ENCODE measurements around the gene CLSTN2.

Gene CLSTN2

DNA sequence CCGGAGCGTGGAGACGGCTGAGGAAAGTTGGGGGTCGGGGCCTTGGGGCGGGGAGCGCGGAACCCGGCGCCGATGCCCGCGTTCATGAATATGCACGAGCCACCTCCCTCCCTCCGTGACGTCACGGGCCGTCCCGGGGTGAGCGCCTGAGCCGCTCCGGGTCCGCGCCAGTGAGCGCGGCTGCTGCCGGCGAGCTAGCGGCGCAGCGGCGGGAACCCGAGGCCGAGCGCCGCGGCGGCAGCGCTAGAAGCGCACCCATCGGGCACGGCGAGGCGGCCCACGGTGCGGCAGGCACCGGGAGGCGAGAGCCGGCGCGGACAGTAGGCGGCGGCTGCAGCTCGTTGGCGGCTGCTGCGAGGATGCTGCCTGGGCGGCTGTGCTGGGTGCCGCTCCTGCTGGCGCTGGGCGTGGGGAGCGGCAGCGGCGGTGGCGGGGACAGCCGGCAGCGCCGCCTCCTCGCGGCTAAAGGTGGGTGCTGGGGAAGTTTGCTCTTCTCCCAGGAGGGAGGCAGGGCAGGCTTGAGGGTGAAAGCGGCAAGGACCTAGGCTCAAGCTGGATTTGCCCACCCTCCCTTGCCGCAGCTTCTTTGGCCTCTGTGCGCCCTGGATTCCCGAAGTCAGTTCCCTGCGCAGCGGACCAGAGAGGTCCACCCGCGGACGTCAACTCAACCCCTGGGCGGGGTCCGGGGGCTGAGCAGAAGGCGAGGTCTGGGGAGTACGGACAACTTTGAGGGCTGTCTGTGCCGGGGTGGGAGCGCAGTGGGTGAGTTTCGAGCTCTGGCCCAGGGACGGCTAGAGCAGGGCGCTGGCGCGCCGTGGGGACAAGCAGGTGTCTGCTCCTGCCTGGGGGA, at the start of gene CLSTN2:
Gene CLSTN2 (plus strand): TSS at position 170 of the 850 bp plus-strand sequence.
- no peak for DNase-seq (ENCODE audit: low read depth in 2 of 2, low spot score in 1 of 2)

DNA sequence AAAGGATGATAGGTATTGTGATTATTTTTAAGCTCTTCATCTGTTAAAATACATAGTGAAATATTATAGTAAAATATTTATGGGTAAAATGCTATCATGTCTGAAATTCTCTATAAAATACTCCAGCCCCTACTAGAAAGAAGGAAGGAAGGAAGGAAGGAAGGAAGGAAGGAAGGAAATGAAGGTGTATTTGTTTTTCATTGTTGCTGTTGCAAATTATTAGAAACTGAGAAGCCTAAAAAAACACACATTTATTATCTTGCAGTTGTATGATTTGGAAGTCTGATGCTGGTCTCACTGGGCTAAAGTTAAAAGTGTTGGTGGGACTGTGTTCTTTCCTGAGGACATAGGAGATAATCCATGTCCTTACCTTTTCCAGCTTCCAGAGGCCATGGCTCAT, 47.6 kb upstream of the CLSTN2 start:
- DNase-seq (ENCODE audit: low read depth in 2 of 2, low spot score in 1 of 2) = no peak

DNA sequence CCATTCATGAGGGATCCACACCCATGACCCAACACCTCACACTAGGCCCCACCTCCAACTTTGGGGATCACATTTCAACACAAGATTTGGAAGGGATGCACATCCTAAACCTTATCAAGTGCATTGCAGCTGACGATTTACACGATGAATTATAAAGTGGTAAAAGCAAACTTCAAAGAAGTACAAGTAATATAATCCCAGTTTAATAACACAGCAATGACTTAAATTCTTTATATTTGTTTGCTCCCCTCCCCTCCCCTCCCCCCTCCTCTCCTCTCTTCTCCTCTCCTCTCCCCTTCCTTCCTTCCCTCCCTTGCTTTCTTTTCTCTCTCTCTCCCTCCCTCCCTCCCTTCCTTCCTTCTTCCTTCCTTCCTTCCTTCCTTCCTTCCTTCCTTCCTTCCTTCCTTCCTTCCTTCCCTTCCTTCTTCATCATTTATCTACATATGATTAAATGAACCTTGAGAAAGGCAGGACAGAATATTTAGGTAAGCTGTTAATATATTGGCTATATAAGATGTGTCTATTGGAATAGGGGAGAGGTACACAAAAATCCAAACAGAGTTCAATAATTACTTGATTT, 46.3 kb upstream of the CLSTN2 start:
- no peak for DNase-seq (ENCODE audit: low read depth in 2 of 2, low spot score in 1 of 2)

DNA sequence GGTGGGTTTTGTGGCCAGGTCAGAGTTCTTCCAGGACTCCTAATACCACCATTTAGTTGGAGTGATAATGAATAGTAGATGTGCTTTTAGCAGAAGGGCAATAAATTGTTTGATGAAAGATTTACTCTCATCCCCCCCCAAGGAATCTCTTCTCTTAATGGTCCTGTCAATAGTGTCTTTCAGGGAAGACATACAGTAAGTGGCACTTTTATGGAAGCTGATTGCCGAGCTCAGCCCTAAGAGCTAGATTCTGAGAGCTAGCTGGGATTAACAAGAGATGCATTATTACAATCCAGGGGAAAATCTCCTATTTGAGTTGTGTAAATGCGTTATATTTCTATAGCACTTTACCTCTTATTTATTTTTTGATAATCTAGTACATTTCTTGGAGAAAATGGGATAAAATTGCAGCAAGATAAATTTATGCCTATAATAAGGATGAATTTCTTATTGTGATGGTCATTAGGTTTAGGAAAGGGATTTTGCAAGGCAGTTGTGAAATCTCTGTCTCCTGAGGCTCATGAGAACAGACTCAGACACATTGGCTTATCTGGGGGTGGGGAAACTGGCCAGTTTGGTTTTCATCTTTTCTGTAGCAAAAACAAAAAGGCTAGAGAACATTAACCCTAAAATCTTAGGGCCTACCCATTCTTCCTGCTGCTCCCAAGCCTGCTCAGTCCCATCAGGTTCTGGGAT, 41.6 kb upstream of the CLSTN2 start:
- no peak for DNase-seq (ENCODE audit: low read depth in 2 of 2, low spot score in 1 of 2)

DNA sequence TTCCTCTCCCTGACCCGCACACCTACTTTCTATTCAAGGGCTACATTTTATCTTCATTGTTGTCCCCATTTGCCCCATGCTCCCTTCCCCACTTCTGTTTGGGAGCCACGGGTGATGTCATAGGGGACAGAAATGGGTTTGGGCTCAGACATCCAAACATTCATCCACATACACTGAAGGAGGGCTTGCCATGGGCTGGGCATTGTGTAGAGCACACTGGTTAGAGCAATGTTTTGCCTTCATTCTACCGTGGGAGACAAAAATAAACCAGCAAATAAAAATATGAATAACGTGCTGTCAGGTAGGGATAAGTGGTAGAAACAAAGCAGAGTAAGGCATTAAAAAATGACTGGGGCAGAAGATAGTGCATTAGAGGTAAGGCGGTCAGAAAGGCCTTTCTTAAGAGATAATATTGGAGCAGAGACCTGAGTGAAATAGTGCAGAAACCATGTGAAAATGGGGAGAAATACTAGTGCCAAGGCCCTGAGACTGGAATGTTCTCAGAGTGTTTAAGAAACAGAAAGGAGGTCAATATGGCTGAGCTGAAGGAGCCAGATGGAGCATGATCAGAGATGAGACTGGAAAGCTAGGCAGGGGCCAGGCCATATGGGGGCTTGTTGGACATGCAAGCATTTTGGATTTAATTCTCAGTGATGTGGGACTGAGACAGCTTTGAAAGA, 40.9 kb upstream of the CLSTN2 start:
- DNase-seq (ENCODE audit: low read depth in 2 of 2, low spot score in 1 of 2) = no peak

DNA sequence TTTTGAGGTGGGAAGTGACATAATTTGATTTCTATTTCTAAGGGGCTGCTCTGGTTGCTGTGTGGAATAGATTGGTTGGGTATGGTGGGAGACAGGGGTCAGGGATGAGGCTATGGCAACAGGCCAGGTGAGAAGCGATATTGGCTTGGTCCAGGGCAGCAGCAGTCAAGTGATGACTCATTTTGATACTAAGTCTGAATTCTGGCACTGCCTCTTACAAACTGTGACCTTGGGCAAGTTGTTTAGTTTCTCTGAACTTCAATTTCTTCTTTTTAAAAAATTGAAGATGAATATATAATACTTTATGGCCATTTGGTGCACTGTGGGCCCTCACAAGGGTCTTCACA, 40.4 kb upstream of the CLSTN2 start:
- DNase-seq (ENCODE audit: low read depth in 2 of 2, low spot score in 1 of 2) = no peak

DNA sequence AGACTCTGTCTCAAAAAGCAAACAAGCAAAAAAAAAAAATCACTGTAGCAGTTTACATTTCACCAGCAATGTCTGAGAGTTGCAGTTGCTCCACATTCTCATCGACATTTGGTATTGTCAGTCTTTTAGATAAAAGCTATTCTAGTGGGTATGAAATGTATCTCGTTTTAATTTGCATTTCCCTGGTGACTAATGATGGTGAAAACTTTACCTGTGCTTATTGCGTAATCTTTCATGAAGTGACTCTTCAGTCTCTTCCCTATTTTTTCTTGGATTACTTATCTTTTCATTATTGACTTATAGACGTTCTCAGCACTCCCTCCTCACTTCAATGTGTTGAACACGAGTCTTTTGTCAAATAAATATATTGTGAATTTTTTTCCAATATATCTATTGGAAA, 37.2 kb upstream of the CLSTN2 start:
- no peak for DNase-seq (ENCODE audit: low read depth in 2 of 2, low spot score in 1 of 2)

DNA sequence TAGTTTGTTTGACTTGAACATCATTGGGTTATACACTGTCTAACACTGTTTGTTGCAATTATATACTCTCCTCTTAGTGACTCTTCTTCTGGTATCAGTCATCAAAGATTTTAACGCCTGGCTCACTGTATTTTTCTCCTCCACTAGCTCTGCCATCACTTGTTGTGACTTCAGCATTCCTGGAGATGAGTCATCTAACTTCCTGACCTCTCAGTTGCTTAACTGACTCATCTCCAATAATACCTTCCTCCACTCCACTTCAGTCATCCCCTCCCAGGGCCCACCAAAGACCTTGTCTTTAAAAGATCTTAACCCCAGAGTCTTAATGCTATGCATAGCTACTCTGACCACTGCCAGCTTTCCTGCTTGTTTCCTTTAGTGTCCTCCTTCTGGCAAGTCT, 28.6 kb upstream of the CLSTN2 start:
- DNase-seq (ENCODE audit: low read depth in 2 of 2, low spot score in 1 of 2) = no peak

DNA sequence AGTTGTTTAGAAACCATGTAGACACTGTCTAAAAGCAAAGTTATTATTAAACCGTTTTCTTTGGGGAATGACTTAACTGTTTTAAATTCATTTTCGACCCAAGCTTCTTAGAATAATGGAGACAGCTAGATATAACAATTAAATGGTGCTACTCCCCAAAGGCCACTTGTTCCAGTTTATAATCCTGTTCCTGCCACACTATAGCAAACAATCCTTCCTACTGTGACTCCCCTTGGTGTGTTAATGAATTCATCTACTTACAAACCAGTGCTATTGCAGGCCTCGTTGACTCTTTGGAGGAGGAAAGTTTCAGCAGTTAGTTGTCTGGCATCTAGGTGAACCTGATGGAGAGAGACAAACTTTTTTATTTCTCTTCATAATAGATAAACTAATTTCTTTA, 25.2 kb upstream of the CLSTN2 start:
- DNase-seq (ENCODE audit: low read depth in 2 of 2, low spot score in 1 of 2) = no peak

DNA sequence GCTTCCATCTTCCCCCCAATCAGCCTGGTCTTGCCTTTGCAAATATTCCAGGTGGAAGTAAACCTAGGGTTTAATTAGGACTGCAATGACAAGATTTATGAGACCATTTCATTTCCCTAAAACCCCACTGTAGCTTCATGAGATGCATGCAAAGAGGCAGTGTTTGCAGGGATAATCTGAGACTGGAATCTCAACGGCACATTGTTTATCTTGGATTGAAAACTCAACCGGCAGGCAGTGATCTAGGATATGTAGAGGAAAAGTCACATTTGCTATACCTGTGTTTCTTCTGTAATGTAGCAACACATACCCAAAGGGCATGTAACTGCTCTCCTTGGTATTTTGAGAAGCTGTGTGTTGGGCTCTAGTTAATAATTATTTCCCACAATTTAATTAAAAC, 18.7 kb upstream of the CLSTN2 start:
- no peak for DNase-seq (ENCODE audit: low read depth in 2 of 2, low spot score in 1 of 2)

DNA sequence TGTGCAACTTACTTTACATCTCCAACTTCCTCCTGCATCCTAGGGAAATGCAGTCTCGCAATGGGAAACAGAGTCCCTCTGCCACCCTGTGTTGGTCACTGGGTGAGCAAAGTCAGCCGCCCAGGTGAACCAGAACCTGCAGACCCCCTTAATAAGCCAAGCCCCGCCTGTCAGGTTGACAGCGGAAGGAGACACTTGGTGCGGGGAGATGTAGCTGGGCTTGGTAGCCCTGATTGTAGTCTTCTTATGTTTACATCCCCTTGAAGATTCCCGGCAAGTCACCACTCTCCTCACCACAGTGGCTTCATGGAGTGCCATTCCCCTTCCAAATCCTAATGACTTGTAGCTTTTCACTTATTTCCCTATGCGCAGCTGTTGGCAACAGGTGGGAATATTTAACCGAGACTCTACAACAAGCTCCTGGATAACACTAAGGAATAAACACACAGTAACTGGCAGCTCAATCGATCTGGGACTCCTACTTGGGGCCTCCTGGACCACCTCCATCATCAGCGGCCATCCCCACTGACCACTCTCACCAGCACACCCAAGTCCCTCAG, 17.7 kb upstream of the CLSTN2 start:
- DNase-seq (ENCODE audit: low read depth in 2 of 2, low spot score in 1 of 2) = no peak

DNA sequence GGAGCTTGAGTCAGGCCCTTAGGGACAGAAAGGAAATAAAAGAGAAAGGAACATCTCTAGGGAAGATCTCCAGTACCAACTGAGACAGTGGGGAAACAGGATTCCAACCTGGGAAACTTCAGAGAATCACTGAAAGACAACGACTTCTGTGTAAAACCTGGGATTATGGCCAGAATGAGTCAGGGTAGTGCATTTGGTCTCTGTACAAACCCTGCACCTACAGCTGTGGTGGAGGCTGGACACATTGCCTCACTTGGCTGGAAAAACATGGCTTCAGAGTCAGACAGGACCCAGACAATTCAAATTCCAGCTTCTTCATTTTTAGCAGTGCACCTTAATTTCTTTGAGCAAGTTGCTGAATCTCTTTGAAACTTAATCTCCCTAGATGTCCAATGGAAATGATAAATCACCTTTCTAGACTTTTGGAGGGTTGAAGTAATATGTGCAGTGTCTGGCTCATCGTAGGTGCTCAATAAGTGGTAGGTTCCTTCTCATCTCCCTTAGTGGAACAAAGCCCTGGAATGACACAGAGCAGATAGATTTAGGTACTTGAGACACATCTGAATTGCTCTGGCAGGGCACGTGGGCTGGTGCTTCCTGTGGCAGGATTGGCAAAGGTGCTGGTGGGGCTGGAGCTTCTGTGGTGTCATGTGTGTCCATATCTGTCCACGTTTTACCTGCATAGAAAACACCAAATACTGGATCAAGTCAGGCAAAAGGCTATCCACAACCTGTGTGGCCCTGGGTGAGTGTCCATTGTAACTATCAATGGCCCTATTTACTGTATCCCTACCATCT, 6.1 kb upstream of the CLSTN2 start:
- no peak for DNase-seq (ENCODE audit: low read depth in 2 of 2, low spot score in 1 of 2)

DNA sequence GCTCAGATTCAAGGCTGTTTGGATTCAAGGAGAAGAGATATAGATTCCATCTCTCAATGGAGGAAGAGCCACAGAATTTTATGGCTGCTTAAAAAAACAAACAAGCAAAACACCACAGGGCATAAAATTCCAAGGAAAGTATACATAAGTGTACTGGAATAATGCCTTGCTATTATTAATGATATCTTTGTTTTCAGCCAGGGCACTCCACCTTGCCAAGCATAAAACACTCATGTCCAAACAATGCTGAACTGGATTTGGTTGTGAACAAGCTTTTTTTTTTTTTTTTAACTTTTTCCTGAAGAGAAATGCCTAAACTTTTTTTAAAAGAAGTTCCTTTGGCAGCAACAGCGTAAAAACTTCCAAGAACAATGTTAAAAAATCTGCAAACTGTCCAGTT, 4.8 kb upstream of the CLSTN2 start:
- no peak for DNase-seq (ENCODE audit: low read depth in 2 of 2, low spot score in 1 of 2)

DNA sequence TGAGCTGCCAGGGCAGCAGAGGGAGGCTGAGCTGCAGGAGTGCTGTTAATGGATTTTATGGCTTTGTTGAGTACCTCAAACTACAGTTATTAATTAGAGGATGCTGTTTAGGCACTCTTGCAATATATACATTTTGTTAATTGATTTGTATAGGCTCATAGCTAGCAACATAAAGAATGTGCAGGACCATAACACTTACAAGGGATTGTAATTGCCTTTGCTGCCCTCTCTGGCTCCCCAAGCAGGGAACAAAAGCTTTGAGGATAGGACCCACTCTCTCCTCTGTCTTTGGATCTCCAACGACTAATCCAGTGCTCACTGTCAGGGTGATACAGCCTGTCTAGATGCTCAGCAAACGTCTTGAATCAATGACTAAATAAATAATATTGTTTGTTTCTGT, 1.2 kb upstream of the CLSTN2 start:
- DNase-seq (ENCODE audit: low read depth in 2 of 2, low spot score in 1 of 2) = no peak

DNA sequence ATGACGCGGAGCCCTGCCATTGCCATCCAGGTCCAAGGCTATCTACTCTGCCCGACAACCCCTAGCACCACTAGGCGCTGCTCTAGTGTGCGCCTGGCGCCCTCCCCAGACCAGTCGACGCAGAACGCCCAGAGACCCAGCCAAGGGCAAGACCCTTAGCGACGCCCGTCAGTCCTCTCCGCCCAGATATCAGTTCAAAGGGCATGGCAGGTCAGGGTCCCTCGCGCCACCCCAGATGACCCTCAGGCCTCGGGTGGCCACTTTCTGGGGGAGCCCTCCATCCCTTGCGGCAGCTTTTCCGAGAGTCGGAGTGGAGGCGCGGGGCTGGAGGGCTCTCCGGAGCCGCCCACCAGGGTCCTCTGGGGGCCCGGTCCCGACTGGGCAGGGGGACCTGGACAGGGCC, 371 bp upstream of the CLSTN2 start:
- no peak for DNase-seq (ENCODE audit: low read depth in 2 of 2, low spot score in 1 of 2)

DNA sequence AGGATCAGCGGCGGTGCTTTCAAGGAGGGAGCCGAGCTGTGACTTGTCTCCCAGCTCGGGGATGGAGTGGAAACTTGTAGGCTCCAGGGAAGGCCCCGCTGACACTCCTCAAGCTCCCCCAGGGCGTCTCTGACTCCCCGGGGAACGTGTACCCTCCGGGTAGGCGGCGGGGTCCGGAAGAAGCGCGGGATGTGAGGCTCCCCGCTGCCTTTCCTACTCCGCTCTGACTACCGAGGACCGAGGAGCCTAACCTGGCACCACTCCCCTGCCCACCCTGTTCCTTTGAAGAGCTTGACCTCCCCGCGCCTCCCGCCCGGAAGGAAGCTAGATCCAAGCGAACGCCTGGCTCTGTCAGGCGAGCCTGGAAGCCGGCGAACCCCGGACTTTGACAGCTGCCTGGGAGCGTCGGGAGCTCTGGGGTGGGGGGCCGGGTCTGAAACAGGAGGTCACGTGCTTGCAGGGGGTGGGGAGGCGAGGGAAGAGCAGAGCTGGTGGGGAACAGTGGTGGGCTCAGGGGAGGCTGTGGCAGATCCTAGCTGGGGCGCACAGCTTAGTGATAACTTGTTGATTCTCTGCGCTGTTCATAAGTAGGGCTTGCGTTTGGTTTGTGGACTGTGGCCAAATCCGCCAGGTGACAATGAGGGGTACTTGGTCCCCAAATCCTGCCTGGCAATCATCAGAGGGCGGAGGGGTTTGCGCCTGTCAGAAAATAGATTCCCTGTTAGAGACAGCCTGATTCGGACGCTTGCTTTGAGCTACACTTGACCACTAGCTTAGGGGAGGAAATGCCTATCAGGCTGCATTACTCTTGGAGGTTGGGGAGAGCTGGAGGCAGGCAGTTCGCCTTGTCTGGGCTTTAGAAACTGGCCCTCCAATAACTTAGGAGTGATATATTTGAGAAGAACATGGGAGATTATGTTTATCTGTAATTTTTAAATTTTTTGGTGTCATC, 1.2 kb downstream of the CLSTN2 start:
- no peak for DNase-seq (ENCODE audit: low read depth in 2 of 2, low spot score in 1 of 2)

DNA sequence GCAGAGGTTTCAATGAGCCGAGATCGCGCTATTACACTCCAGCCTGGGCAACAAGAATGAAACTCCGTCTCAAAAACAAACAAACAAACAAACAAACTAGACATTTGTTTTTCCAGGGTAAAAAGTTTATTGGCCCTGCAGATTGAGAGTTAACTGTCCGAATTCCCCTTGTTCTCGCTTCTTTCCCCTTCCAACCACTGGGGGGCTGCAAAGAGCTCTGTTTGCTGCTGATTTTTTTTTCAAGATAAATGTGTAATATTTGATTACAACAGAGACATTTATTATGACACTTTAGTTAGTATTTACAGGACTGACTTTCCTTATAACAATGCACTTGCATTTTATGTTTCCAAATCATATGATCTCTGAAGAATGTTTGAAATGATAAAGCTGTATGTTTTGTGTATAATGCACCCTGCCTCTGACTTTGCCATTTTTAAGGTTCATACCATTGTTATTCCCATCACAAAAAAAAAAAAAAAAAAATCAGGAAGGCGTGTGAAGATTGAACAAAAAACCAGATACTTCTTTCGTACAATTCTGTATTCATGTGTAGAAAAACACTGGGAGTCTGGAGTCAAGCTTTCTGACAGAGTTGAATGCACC, 2.8 kb downstream of the CLSTN2 start:
- no peak for DNase-seq (ENCODE audit: low read depth in 2 of 2, low spot score in 1 of 2)

DNA sequence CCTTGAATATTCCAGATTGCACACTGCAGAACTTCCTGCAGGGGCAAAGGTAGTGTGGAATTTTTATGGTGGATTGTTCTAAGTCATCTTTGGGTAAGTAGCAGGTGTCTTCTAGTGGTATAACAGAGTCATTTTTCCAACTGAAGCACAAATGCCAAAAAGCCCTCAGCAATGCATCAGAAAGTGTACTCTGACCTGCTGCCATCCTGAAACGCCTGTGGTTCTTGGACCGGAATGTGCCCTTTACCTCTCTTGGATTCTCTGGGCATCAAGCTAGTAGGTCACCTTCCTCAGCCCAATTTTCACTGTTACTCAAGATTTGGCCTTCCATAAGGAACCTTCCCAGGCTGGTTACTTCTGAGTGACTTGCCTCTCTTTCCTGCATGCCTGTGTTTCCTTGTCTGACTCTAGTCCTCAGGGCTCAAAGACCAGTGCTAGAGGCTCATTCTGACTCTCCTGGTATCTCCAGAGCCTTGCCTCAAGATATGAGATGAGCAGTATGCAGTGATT, 4.8 kb downstream of the CLSTN2 start:
- no peak for DNase-seq (ENCODE audit: low read depth in 2 of 2, low spot score in 1 of 2)

DNA sequence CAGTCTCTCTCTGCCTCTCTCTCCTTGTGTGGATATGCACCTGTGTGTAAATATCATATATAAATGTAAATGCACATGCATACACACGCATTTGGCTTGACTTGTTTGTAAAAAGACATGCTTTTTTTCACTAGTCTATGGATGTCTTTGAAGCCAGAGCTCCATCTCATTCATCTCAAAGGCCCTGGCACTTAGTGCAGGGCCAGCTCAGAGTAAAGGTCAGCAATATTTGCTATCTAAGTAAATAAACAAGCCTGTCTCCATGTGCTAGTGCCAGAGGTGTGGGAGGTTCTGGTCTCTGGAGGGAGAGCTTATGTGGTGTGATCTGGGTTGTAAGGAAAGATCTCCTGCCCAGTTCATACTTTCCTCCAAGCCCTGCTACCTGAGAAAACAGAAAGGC, 5.6 kb downstream of the CLSTN2 start:
- DNase-seq (ENCODE audit: low read depth in 2 of 2, low spot score in 1 of 2) = no peak
